Activated CD4-positive, alpha-beta T cell treated with anti-CD3 and anti-CD28 coated beads, Interleukin-2, amount 50 U/mL, for 24 hours (primary cell): ENCODE results near the gene HDAC1.
"Not testable (repeated sequence)": the region's sequence is repeated elsewhere in the genome, so short reads cannot be mapped to it uniquely, and the experiment has no call there.

Source experiments
- DNase-seq, 2 donors: peaks; one replicate each; pipeline ENCODE4 v3.0.0-alpha.2; 2020; ENCODE audit warnings: low read depth in 1 of 2, low spot score in 1 of 2

Gene HDAC1

GRCh38 chr1:32273391-32274208 lies 18.3 kb upstream of the HDAC1 start:
- DNase-seq: peak in 1 of 2 donors; percentile 80

- DNase-seq: no peak
These were observed 17.1 kb upstream of the HDAC1 start for GRCh38 chr1:32274646-32275340.

DNA sequence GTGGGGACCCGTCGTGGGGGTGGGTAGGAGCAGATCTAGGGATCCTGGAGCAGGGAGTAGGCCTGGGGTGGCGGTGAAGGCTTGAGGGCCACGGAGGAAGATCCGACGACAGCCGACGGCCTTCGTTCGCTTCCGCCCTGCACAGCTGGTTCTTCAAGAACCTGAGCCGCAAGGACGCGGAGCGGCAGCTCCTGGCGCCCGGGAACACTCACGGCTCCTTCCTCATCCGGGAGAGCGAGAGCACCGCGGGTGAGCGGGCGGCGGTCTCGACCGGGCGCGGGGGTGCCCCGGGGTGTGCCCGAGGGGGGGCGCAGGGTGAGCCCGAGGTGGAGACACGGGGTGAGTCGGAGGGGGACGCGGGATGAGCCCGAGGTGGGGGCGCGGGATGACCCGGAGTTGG lies 16.5 kb upstream of the HDAC1 start:
- DNase-seq: no peak

DNA sequence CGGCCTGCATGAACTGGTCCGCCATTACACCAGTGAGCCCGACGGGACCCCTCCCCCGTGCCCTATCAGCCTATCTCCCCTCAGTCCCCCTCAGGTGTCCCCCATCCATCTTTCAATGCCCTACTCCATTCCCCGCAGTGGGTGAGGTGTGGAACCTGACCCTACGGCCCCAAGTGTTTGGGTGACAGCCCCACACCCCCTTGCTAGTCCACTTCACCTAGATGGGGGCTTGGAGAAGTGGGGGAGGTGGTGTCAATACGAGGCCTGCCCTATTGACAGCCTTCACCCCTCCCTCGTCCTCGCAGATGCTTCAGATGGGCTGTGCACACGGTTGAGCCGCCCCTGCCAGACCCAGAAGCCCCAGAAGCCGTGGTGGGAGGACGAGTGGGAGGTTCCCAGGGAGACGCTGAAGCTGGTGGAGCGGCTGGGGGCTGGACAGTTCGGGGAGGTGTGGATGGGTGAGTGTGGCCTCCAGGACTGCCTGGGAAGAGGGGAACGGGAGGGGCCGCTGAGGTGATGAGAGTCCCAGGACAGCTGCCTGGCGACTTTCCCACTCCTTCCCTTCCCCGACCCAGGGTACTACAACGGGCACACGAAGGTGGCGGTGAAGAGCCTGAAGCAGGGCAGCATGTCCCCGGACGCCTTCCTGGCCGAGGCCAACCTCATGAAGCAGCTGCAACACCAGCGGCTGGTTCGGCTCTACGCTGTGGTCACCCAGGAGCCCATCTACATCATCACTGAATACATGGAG lies 15.7 kb upstream of the HDAC1 start:
- no peak for DNase-seq

DNA sequence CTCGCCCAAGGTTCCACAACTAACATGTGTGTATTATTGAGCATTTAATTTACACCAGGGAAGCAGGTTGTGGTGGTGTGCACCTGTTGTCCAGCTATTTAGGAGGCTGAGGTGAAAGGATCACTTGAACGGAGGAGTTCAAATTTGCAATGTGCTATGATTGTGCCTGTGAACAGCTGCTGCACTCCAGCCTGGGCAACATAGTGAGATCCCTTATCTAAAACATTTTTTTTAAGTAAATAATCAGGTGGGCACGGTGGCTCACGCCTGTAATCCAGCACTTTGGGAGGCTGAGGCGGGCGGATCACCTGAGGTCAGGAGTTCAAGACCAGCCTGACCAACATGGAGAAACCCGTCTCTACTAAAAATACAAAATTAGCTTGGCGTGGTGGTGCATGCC lies 7.1 kb upstream of the HDAC1 start:
- not testable (repeated sequence) for DNase-seq

DNA sequence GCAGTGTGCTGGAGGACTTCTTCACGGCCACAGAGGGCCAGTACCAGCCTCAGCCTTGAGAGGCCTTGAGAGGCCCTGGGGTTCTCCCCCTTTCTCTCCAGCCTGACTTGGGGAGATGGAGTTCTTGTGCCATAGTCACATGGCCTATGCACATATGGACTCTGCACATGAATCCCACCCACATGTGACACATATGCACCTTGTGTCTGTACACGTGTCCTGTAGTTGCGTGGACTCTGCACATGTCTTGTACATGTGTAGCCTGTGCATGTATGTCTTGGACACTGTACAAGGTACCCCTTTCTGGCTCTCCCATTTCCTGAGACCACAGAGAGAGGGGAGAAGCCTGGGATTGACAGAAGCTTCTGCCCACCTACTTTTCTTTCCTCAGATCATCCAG lies 6.2 kb upstream of the HDAC1 start:
- no peak for DNase-seq

- no peak for DNase-seq
These were observed 5.1 kb upstream of the HDAC1 start for GRCh38 chr1:32286763-32287162.

- DNase-seq: no peak
These were observed 2.6 kb upstream of the HDAC1 start for GRCh38 chr1:32289256-32289655.

DNA sequence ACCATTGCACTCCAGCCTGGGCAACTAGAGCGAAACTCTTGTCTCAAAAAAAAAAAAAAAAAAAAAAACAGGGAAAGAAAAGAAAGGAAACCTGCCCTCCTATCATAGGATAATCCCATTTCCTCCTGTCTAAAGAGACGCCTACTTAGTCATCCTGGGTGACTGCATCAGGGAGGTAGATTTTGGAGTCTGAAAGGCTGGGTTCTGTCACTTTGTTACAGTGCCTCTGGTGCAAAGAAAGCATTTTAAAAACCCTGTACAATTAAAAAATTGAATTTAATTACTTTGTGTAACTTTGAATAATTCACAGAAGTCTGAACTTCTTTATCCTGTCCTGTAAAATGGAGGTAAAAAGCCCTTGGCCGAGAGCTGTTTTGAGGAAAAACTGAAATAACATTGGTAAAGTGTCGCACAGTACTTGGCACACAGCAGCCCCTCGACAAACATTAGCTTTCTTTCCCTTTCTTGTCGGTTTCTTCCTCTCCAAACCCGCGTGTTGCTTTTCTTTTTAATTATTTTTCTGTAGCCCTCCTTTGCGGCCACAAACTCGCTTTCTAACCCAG lies 657 bp upstream of the HDAC1 start:
- DNase-seq: no peak

GRCh38 chr1:32298211-32298610 lies 6.3 kb downstream of the HDAC1 start:
- DNase-seq: not testable (repeated sequence)

- no peak for DNase-seq
These were observed 7.4 kb downstream of the HDAC1 start for GRCh38 chr1:32299327-32299726.

- DNase-seq: no peak
These were observed 11.5 kb downstream of the HDAC1 start for GRCh38 chr1:32303358-32303757.

GRCh38 chr1:32303997-32304622 lies 12.2 kb downstream of the HDAC1 start:
- DNase-seq: no peak

DNA sequence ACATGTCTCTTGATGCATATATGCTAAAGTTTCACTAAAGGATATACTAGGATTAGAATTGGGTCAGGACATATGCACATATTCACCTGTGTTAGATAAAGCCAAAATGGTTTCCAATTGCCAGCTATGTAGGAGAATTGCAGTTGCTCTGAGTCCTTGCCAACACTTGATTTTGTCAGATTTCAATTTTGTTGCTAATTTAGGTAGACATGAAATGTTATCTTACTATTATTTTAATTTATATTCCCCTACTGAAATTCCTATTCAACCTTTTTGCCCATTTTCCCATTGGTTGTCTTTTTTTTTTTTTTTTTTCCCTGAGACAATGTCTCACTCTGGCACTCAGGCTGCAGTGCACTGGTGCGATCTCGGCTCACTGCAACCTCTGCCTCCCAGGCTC lies 13.4 kb downstream of the HDAC1 start:
- no peak for DNase-seq

- no peak for DNase-seq
These were observed 15.4 kb downstream of the HDAC1 start for GRCh38 chr1:32307324-32307723.

- no peak for DNase-seq
These were observed 18.1 kb downstream of the HDAC1 start for GRCh38 chr1:32309960-32310359.

- DNase-seq: no peak
These were observed 20.0 kb downstream of the HDAC1 start for GRCh38 chr1:32311709-32312393.

DNA sequence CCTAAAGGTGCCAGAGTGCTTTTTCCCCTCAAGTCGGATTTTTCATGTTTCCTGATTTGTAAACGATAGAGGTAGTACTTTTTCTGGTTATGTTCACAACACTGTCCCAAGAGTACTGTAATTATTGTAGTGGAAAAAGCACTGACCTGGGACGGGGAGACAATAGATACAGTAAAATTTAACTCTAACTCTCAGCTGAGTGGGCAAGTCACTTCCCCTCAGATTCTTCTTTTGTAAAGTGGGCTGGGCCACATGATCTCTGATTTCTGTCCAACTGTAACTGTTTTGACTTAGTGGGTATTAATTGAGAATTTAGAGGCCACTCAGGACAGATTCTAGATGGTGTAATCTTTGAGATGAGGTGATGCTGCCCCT lies 25.0 kb downstream of the HDAC1 start:
- no peak for DNase-seq

GRCh38 chr1:32318127-32318869 lies 26.4 kb downstream of the HDAC1 start:
- no peak for DNase-seq

GRCh38 chr1:32321712-32322291 lies 29.9 kb downstream of the HDAC1 start:
- DNase-seq: no peak
